ENCODE data around the gene ARL15. TPM values are rescaled to one million over a fixed set of nuclear protein-coding genes. Genes with fewer than 3 reads are reported as not detected.

The ARL15 gene
- total RNA-seq, 1 experiment from 2014 or later = 0.50 TPM

DNA sequence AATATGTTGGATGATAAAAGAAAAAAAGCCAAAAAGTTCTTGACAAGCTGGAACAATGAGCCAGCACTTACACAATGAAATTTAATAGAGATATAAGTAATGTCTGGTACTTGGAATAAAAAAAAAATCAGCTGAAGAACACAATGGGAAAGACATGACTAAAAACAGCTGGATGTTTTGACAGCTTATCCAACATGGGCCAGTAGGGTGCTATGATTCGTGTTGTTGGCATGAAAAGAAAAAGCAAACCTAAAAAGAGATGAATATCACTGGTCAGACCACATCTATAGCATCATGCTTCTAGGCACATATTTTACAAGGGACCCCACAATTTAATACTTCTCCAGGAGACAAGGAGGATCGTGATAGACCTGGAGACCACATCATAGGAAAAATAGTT is 175.3 kb downstream of the ARL15 start:
- ChIA-PET POLR2A (ENCODE audit: unreplicated experiment) (no interaction called here), CTCF (no interaction called here)
- Histone ChIP-seq H3K27ac (no peak overlapping the region), H3F3A (ENCODE audit: insufficient read depth, low read depth) (no peaks in the 10 kb centered on the region), H3K4me1 (replicated peaks; ENCODE audit: insufficient read depth) (no peaks in the 10 kb centered on the region), H3K4me3 (no peak overlapping the region), H2AFZ (no peak overlapping the region), H3K4me2 (no peak overlapping the region), H3K36me3 (ENCODE audit: low read depth) (no peaks in the 10 kb centered on the region), H3K79me2 (ENCODE audit: low read depth) (no peaks in the 10 kb centered on the region), H3K27me3 (ENCODE audit: insufficient read depth, low read depth) (no peaks in the 10 kb centered on the region), H3K9me3 (ENCODE audit: insufficient read depth, low read depth) (no peaks in the 10 kb centered on the region), H3K9me2 (ENCODE audit: insufficient read depth) (no peaks in the 10 kb centered on the region), H4K20me1 (ENCODE audit: insufficient read depth) (no peaks in the 10 kb centered on the region)
- TF ChIP-seq EZH2 (IDR thresholded peaks at IDR 0.05; ENCODE audit: low read depth) = no peak
- TF ChIP-seq CTCF (conservative IDR thresholded peaks at IDR 0.05) = no peak
- no TSS peak for BruUV-seq (replicated peaks)
- intact Hi-C loops (cut with micrococcal nuclease; ENCODE audit: unreplicated experiment) = no loop called here
- DNase-seq = no peak

DNA sequence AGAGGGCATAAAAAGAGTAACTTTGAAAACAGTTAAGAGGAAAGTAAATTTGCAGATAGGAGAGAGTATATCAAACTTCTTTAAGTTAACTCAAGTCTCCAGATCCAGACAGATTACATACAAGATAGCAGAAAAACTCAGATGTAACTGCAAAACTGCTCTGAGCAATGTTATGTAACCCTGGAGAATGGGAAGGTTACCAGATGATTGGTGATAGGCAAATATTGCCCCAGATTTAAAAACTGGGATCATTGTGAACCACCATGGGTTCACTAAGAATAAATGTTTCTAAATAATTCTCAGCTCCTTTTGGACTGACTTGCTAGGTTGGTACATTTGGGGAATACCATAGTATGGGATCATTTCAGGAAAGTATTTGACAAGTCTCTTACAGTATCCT is 176.5 kb downstream of the ARL15 start:
- Histone ChIP-seq H3K36me3 (ENCODE audit: low read depth) (no peaks in the 10 kb centered on the region), H3K27ac (no peak overlapping the region), H3K27me3 (ENCODE audit: insufficient read depth, low read depth) (no peaks in the 10 kb centered on the region), H3K79me2 (ENCODE audit: low read depth) (no peaks in the 10 kb centered on the region), H3K4me3 (no peak overlapping the region), H3K4me2 (no peak overlapping the region), H3K4me1 (replicated peaks; ENCODE audit: insufficient read depth) (no peaks in the 10 kb centered on the region), H3K9me2 (ENCODE audit: insufficient read depth) (no peaks in the 10 kb centered on the region), H2AFZ (no peak overlapping the region), H3K9me3 (ENCODE audit: insufficient read depth, low read depth) (no peaks in the 10 kb centered on the region), H4K20me1 (ENCODE audit: insufficient read depth) (no peaks in the 10 kb centered on the region), H3F3A (ENCODE audit: insufficient read depth, low read depth) (no peaks in the 10 kb centered on the region)
- no peak for DNase-seq
- CTCF ChIA-PET = no interaction called here
- no peak for TF ChIP-seq CTCF (conservative IDR thresholded peaks at IDR 0.05)
- no peak for TF ChIP-seq EZH2 (IDR thresholded peaks at IDR 0.05; ENCODE audit: low read depth)
- POLR2A ChIA-PET (ENCODE audit: unreplicated experiment) = no interaction called here
- no TSS peak for BruUV-seq (replicated peaks)
- intact Hi-C loops (cut with micrococcal nuclease; ENCODE audit: unreplicated experiment) = no loop called here

GRCh38 chr5:54120473-54120872 is 189.9 kb downstream of the ARL15 start:
- intact Hi-C loops (cut with micrococcal nuclease; ENCODE audit: unreplicated experiment) = no loop called here
- Histone ChIP-seq H3K27ac (no peak overlapping the region), H2AFZ (no peak overlapping the region), H3K9me2 (ENCODE audit: insufficient read depth) (no peaks in the 10 kb centered on the region), H3K4me1 (replicated peaks; ENCODE audit: insufficient read depth) (no peaks in the 10 kb centered on the region), H3F3A (ENCODE audit: insufficient read depth, low read depth) (no peaks in the 10 kb centered on the region), H3K4me2 (no peak overlapping the region), H3K36me3 (ENCODE audit: low read depth) (no peaks in the 10 kb centered on the region), H3K27me3 (ENCODE audit: insufficient read depth, low read depth) (no peaks in the 10 kb centered on the region), H3K79me2 (ENCODE audit: low read depth) (no peaks in the 10 kb centered on the region), H3K9me3 (ENCODE audit: insufficient read depth, low read depth) (no peaks in the 10 kb centered on the region), H3K4me3 (no peak overlapping the region), H4K20me1 (ENCODE audit: insufficient read depth) (no peaks in the 10 kb centered on the region)
- no TSS peak for BruUV-seq (replicated peaks)
- CTCF ChIA-PET = no interaction called here
- POLR2A ChIA-PET (ENCODE audit: unreplicated experiment) = no interaction called here
- no peak for TF ChIP-seq EZH2 (IDR thresholded peaks at IDR 0.05; ENCODE audit: low read depth)
- TF ChIP-seq CTCF (conservative IDR thresholded peaks at IDR 0.05) = no peak
- no peak for DNase-seq
